BLaER1 (cell line): ENCODE results near the gene MRPS11.
"Not testable (repeated sequence)": the region's sequence is repeated elsewhere in the genome, so short reads cannot be mapped to it uniquely, and the experiment has no call there.

Experiments used
- H3K27ac ChIP-seq: shearing (Covaris generic); formaldehyde crosslinking; 2 replicates; pipeline ENCODE4 v1.8.1; 2022
- H3K27me3 ChIP-seq: shearing (Covaris generic); formaldehyde crosslinking; 2 replicates; pipeline ENCODE4 v1.8.1; 2022
- H3K36me3 ChIP-seq: shearing (Covaris generic); formaldehyde crosslinking; 2 replicates; pipeline ENCODE4 v1.8.1; 2022
- H3K4me1 ChIP-seq: shearing (Covaris generic); formaldehyde crosslinking; 2 replicates; pipeline ENCODE4 v1.8.1; 2022
- H3K4me2 ChIP-seq: shearing (Covaris generic); formaldehyde crosslinking; 2 replicates; pipeline ENCODE4 v1.8.1; 2022
- H3K4me3 ChIP-seq: shearing (Covaris generic); formaldehyde crosslinking; 2 replicates; pipeline ENCODE4 v1.8.1; 2022
- H3K9ac ChIP-seq: shearing (Covaris generic); formaldehyde crosslinking; 2 replicates; pipeline ENCODE4 v1.8.1; 2022
- H3K9me3 ChIP-seq: shearing (Covaris generic); formaldehyde crosslinking; 2 replicates; pipeline ENCODE4 v1.8.1; 2022
- H4K20me1 ChIP-seq: shearing (Covaris generic); formaldehyde crosslinking; 2 replicates; pipeline ENCODE4 v1.8.1; 2022
- Cebpa-rat ChIP-seq: shearing (Covaris generic); IDR thresholded peaks from 2 replicates; pipeline ENCODE4 v1.8.1; 2022

Gene MRPS11

DNA sequence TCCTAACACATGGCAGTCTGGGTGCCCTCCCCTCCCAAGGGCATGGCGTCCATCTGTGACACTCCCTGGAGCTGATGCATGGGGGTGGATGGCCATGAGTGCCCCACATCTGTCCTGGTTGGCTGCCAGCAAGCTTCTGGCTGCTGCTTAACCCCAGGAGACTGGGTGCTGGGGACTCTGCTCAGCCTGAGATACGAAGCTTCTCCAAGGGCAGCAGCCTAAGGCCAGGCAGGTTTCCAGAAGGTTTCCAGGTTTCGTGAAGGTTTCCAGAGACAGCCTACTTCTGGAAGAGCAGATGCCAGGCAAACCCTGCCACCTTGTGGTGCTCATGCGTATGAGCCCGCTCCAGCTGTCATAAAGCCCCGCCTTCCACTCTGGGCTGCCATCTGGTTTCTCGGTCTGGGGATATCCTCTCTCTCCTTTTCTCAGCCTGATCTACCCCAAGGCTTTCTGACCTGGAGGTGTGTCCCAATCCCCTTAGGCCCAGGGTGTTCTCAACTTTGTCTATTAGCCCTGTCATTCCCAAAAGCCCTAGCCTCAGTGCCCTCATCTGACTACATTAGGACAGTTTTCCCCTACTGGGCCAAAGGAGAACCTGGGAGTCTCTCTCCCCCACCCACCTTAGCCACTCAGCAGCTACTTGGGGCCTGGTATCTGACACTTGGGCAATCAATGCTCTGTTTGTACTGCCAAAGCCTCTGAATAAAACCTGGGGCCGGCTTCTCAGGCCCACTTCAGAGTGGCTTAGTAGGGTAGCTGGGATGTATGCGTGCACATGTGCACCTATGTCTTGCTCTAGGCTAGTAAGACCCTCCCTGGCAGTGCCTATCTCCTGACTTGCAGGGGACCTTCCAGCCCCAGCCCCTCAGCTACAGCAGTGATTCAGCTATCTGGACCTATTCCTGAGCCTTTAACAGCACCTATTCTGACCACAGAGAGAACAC, 12.4 kb upstream of the MRPS11 start:
- 0 out of 2 replicates have a peak, but pooled peaks cover 11% of the 10 kb centered on the region for H4K20me1 ChIP-seq
- peaks cover 42% of the 10 kb centered on the region for H3K36me3 ChIP-seq
- no peak overlapping the region for H3K27ac ChIP-seq
- H3K4me3 ChIP-seq = no peak overlapping the region
- H3K27me3 ChIP-seq = no peaks in the 10 kb centered on the region
- H3K9me3 ChIP-seq = no peaks in the 10 kb centered on the region
- peaks cover 10% of the 10 kb centered on the region for H3K4me1 ChIP-seq
- peak overlapping the region; percentile 1; the same call in 1 of the 2 replicates for H3K4me2 ChIP-seq
- no peak overlapping the region for H3K9ac ChIP-seq
- TF ChIP-seq Cebpa-rat = no peak

DNA sequence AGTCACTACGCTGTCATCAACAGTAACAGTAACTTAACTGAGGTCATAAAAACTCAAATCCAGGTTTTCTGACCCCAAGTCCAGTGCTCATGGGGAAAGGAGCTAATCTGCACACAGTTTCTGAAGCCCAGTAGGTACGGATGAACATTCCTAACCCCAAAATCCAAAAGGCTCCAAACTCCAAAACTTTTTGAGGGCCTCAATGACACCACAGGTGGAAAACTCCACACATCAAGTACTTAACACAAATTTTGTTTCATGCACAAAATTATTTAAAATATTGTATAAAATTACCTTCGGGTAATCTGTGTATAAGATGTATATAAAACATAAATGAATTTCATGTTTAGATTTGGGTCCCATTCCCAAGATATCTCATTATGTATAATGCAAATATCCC, 10.8 kb upstream of the MRPS11 start:
- Histone ChIP-seq H3K27ac (no peak overlapping the region), H4K20me1 (0 out of 2 replicates have a peak, but pooled peaks cover 11% of the 10 kb centered on the region), H3K4me3 (no peak overlapping the region), H3K27me3 (no peaks in the 10 kb centered on the region), H3K9me3 (no peaks in the 10 kb centered on the region), H3K9ac (no peak overlapping the region), H3K36me3 (peaks cover 58% of the 10 kb centered on the region), H3K4me2 (no peak overlapping the region), H3K4me1 (peaks cover 10% of the 10 kb centered on the region)
- TF ChIP-seq Cebpa-rat = no peak

DNA sequence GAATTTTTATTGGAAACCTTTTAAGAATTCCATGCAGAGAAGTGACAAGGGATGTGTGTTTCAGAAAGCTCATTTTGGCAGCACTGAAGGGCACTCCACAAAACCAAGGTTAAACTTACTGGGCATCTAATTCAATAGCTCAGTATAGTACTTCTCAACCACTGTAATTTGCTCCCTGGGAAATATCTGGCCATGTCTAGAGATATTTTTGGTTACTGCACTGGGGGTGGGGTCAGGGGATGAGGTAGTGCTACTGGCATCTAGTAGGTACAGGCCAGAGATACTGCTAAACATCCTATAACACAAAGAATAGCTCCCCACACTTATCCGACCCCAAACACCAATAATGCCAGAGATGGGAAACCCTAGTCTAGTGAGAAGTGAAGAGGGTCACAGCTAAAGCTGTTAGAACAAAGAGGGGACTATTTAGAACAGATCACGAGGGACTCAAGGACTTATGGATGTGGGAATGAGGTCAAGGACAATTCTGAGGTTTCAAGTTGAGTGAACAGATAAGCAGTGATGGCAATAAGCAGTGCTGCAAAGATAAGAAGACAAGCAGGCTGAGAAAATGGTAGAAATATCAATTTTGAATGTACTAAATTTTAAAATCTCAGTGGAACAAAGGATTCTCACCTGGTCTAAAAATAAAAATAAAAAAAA, 3.5 kb upstream of the MRPS11 start:
- Histone ChIP-seq H4K20me1 (no peaks in the 10 kb centered on the region), H3K4me3 (no peak overlapping the region), H3K9ac (no peak overlapping the region), H3K27me3 (no peaks in the 10 kb centered on the region), H3K36me3 (peaks cover 67% of the 10 kb centered on the region), H3K4me2 (no peak overlapping the region), H3K9me3 (no peaks in the 10 kb centered on the region), H3K4me1 (peaks cover 23% of the 10 kb centered on the region), H3K27ac (no peak overlapping the region)
- no peak for TF ChIP-seq Cebpa-rat

DNA sequence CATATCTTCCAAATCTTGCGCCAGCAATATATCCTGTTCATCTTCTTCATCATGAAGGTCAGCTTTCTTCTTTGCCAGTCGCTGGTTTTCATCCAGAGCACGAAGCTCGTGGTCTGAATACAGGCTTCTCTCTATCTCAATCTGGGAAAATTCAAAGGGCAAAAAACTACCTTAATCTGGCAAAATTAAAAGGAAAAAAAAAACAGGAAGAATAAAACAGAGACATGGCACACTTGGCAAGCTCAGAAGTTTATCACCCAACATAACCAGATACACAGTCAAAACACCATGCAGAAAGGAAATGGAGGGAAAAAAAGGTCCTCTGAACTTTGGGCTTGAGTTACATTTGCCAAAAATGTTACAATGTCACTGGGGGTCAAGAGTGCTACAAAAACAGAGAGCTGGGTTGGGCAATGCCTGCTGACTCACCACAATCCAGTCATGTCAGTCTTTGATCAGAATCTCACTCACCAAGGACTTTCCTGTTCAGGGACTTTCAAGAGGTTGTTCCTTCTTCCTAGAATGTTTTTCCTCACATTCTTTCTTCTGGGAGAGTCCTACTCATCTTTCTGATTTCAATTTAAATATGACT, 1.8 kb upstream of the MRPS11 start:
- no peaks in the 10 kb centered on the region for H3K9me3 ChIP-seq
- H3K27ac ChIP-seq = no peak overlapping the region
- H3K4me2 ChIP-seq = peak overlapping the region; percentile 94
- H3K9ac ChIP-seq = no peak overlapping the region; the same call in 1 of the 2 replicates
- peak overlapping the region; percentile 84 for H3K4me3 ChIP-seq
- no peak for TF ChIP-seq Cebpa-rat
- peaks cover 67% of the 10 kb centered on the region for H3K36me3 ChIP-seq
- H4K20me1 ChIP-seq = no peaks in the 10 kb centered on the region
- no peaks in the 10 kb centered on the region for H3K27me3 ChIP-seq
- H3K4me1 ChIP-seq = peaks cover 26% of the 10 kb centered on the region

DNA sequence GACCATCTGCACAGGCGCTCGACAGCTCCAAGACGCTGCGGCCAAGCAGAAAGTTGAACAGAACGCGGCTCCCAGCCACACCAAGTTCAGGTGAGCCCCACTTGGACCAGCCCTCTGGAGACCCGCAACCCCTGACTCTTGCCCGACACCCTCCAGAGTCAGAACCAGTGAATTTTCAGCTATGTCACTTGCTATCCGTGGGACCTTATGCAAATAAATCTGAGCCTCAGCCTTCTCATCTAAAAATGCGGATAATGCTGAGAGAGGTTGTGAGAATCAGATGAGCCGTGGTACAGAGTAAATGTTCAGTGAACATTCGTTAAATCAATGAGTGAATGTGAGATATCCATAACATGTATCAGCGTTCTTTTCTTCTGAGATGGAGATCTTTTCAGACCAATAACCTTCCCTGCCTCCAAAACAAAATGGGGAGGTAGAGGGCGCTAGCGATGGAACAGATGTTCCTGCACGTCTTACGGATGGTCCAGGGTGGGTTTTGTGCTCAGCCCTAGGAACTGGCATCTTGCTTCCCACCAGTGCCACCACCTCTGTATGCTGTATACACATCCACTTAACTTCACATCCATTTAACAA, 524 bp downstream of the MRPS11 start:
- Histone ChIP-seq H3K9ac (peak overlapping the region; percentile 92), H3K27me3 (no peaks in the 10 kb centered on the region), H3K4me2 (peak overlapping the region; percentile 94), H3K27ac (peak overlapping the region; percentile 98), H4K20me1 (no peaks in the 10 kb centered on the region), H3K4me3 (peak overlapping the region; percentile 84), H3K36me3 (peaks cover 66% of the 10 kb centered on the region), H3K9me3 (no peaks in the 10 kb centered on the region), H3K4me1 (peaks cover 26% of the 10 kb centered on the region)
- no peak for TF ChIP-seq Cebpa-rat

DNA sequence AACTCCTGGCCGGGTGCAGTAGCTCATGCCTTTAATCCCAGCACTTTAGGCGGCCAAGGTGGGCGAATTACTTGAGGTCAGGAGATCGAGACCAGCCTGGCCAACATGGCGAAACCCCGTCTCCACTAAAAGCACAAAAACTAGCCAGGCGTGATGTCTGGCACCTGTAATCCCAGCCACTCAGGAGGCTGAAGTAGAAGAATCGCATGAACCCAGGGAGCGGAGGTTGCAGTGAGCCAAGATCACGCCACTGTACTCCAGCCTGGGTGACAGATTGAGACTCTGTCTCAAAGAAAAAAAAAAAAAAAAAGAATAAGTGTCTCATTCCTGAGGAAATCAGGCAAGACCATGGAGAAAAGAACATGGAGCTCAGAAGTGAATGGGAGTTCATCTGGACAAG, 1.2 kb downstream of the MRPS11 start:
- H3K27me3 ChIP-seq, H3K9me3 ChIP-seq, H3K27ac ChIP-seq, H4K20me1 ChIP-seq: not testable (repeated sequence)
- Histone ChIP-seq H3K4me3 (peak overlapping the region; percentile 84), H3K4me2 (peak overlapping the region; percentile 94), H3K4me1 (peaks cover 26% of the 10 kb centered on the region), H3K9ac (peak overlapping the region; percentile 92; the same call in 1 of the 2 replicates), H3K36me3 (peaks cover 66% of the 10 kb centered on the region)

DNA sequence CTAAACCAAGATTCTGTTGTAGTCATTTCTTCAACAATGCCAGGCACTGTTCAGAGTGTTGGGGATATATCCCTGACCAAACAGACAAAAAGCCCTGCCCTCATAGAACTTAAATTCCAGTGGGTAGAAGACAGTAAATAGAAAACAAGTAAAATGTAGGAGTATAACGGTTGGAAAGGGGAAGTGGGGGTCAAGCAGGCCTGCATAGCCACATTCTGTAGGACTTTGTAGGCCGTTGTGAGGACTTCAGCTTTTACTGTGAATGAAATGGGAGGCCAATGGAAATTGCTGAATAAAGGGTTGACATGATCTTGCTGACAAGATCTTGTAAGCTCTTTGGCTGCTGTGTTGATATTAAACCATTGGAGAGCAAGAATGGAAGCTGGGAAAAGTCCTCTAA, 1.8 kb downstream of the MRPS11 start:
- no peak for TF ChIP-seq Cebpa-rat
- Histone ChIP-seq H3K36me3 (peaks cover 66% of the 10 kb centered on the region), H3K9me3 (no peaks in the 10 kb centered on the region), H3K4me1 (peaks cover 26% of the 10 kb centered on the region), H3K4me3 (no peak overlapping the region), H3K27me3 (no peaks in the 10 kb centered on the region), H3K9ac (no peak overlapping the region), H3K4me2 (peak overlapping the region; percentile 94), H4K20me1 (no peaks in the 10 kb centered on the region), H3K27ac (no peak overlapping the region)

DNA sequence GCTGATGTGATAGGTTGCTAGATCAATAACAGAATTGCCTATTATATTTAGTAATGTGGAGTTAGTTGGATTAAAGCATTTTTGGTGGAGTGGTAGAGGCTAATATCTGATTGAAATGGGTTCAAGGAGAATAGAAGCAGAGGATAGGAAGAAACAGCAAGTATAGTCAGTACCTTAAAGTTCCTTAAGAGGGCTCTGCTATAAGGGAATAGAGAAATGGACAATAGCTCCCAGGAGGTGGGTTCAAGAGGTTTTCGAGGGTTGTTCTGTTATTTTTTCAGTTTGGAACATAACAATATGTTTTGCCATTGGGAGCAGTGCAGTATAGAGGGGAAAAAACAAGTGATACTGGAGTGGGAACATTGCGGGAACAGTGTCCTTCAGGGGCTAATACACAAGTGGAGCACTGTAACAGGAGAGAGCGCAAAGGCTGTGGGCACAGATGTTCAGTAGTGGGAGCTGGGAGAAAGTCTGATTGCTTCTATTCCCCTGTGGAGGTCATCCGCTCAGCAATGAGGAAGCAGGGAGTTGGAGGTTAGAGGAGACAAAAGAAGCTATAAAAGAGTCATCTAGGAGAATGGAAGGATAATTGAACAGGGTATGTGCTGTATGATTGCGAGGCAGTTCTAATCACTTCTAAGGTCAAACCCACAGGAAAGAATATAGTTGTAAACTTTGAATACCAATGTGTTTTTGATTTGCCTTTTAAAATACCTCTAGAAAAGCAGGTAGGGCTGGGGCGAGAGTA, 3.3 kb downstream of the MRPS11 start:
- Histone ChIP-seq H3K36me3 (peaks cover 67% of the 10 kb centered on the region), H3K4me2 (no peak overlapping the region)
- no peak for TF ChIP-seq Cebpa-rat

DNA sequence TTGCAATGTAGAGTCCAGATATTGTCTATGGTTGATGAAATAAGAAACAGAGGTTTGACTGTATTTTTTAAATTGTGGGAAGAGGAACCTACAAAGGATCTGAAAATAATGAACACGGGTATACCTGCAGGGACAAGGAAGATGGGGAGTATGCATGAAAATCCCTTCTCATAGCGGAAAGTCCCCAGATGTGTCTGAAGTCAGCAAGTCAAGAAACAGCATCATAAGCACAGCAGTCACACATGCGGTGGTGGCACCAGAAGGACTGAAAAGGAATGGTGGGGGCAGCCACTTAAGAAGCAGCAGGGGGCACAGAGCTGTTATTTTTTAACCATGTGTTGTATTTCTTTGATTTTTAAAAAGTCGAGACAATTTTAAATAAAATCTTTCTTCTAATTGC, 4.7 kb downstream of the MRPS11 start:
- no peak overlapping the region for H3K9ac ChIP-seq
- TF ChIP-seq Cebpa-rat = no peak
- no peaks in the 10 kb centered on the region for H3K27me3 ChIP-seq
- no peak overlapping the region for H3K4me2 ChIP-seq
- no peak overlapping the region for H3K27ac ChIP-seq
- H3K9me3 ChIP-seq = no peaks in the 10 kb centered on the region
- H4K20me1 ChIP-seq = peaks cover 11% of the 10 kb centered on the region; the same call in 1 of the 2 replicates
- H3K36me3 ChIP-seq = peaks cover 80% of the 10 kb centered on the region
- H3K4me1 ChIP-seq = peaks cover 12% of the 10 kb centered on the region
- H3K4me3 ChIP-seq = no peak overlapping the region

More for the DNA sequence above, 3.3 kb downstream of the MRPS11 start:
- Histone ChIP-seq H3K9ac (no peak overlapping the region), H3K27me3 (no peaks in the 10 kb centered on the region), H3K9me3 (no peaks in the 10 kb centered on the region), H3K4me3 (no peak overlapping the region), H4K20me1 (no peaks in the 10 kb centered on the region), H3K4me1 (peaks cover 21% of the 10 kb centered on the region), H3K27ac (no peak overlapping the region)

DNA sequence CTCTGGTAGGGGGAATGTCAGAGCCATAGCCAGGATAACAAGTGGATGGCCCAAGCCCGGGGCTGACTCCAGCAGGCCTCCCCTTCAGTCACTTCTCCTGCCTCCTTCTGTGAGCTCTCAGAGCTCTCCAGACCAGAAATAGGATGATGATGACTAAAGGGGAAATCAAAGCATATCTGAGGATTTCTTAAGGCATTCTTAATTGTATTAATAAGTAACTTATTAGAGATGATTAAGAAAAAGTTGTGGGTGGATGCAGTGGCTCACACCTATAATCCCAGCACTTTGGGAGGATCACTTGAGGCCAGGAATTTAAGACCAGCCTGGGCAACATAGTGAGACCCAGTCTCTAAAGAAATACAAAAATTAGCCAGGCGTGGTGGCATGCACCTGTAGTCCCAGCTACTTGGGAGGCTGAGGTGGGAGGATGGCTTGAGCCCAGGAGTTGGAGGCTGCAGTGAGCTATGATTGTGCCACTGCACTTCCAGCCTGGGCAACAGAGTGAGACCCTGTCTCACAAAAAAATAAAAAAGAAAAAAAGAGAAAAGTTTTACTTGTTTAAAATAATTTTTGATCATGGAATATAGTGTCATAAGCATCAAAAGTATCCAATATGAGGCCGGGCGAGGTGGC, 6.3 kb downstream of the MRPS11 start:
- not testable (repeated sequence) for H3K27me3 ChIP-seq, H3K4me1 ChIP-seq, H3K9me3 ChIP-seq, H3K4me3 ChIP-seq, H3K9ac ChIP-seq, H3K27ac ChIP-seq, H3K4me2 ChIP-seq
- peaks cover 95% of the 10 kb centered on the region for H3K36me3 ChIP-seq
- peaks cover 14% of the 10 kb centered on the region; the same call in 1 of the 2 replicates for H4K20me1 ChIP-seq
